ENCODE data around the gene KCNA2.

Gene KCNA2

DNA sequence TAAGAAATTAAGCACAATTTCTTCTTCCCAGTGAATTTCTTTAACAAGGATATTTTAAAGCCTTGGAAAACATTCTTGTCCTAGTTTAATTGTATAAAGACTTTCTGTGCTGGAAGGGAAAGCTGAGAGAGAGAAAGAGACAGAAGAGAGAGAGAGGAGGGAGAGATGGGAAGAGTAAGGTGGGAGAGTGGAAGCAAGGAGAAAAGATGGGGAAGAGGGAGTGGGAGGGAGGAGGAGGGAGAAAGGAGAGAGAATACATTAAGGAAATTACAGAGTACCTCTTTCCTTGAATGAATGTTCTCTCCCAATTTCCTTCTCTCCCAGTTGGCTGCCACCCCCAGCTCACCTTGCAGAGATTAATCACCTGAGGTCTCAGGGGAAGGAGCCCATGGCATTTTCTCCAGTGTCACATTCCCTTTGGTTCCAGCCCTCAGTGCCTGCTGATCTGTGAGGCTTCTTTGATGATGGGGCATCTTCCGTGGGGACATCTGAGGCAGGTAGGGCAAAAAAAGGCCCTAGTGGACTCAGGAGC, 54.8 kb downstream of the KCNA2 start:
- peaks cover 19% of the 10 kb centered on the region for H3K27me3 ChIP-seq (ENCODE audit: insufficient read depth, poor library complexity, severe bottlenecking)
- DNase-seq (ENCODE audit: low read depth in 1 of 2, low spot score in 1 of 2), result no peak

DNA sequence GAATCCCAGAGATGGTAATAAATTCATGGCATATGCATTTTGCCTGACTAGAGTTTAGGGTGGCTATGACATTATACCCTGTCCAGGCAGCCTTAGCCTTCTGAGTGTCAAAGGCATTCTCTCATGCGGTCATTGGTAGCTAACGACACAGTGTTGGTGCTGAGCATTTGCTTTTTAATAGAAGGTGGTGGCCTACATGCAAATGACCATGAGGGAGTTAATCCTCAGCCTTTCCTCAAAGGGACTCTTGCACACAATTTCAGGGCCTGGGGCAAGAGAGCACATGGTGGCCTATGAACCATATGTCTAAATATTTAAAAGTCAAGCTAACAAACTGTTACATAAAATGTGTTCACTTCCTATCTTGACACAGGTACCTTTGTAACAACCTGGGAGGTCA, 56.3 kb downstream of the KCNA2 start:
- peaks cover 9% of the 10 kb centered on the region for H3K27me3 ChIP-seq (ENCODE audit: insufficient read depth, poor library complexity, severe bottlenecking)
- H3K4me3 ChIP-seq (replicated peaks; ENCODE audit: insufficient read depth, low read length), result no peak overlapping the region
- TF ChIP-seq GABPA (IDR thresholded peaks at IDR 0.05; ENCODE audit: low read depth), result no peak
- TF ChIP-seq SPI1 (IDR thresholded peaks at IDR 0.05; ENCODE audit: borderline replicate concordance, low read depth), result no peak
- TF ChIP-seq, protein P1, sequence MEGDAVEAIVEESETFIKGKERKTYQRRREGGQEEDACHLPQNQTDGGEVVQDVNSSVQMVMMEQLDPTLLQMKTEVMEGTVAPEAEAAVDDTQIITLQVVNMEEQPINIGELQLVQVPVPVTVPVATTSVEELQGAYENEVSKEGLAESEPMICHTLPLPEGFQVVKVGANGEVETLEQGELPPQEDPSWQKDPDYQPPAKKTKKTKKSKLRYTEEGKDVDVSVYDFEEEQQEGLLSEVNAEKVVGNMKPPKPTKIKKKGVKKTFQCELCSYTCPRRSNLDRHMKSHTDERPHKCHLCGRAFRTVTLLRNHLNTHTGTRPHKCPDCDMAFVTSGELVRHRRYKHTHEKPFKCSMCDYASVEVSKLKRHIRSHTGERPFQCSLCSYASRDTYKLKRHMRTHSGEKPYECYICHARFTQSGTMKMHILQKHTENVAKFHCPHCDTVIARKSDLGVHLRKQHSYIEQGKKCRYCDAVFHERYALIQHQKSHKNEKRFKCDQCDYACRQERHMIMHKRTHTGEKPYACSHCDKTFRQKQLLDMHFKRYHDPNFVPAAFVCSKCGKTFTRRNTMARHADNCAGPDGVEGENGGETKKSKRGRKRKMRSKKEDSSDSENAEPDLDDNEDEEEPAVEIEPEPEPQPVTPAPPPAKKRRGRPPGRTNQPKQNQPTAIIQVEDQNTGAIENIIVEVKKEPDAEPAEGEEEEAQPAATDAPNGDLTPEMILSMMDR (IDR thresholded peaks at IDR 0.05; ENCODE audit: insufficient read depth, low read length), result no peak
- TF ChIP-seq POLR2AphosphoS5 (IDR thresholded peaks at IDR 0.05; ENCODE audit: low read depth), result no peak
- TF ChIP-seq, protein P2, sequence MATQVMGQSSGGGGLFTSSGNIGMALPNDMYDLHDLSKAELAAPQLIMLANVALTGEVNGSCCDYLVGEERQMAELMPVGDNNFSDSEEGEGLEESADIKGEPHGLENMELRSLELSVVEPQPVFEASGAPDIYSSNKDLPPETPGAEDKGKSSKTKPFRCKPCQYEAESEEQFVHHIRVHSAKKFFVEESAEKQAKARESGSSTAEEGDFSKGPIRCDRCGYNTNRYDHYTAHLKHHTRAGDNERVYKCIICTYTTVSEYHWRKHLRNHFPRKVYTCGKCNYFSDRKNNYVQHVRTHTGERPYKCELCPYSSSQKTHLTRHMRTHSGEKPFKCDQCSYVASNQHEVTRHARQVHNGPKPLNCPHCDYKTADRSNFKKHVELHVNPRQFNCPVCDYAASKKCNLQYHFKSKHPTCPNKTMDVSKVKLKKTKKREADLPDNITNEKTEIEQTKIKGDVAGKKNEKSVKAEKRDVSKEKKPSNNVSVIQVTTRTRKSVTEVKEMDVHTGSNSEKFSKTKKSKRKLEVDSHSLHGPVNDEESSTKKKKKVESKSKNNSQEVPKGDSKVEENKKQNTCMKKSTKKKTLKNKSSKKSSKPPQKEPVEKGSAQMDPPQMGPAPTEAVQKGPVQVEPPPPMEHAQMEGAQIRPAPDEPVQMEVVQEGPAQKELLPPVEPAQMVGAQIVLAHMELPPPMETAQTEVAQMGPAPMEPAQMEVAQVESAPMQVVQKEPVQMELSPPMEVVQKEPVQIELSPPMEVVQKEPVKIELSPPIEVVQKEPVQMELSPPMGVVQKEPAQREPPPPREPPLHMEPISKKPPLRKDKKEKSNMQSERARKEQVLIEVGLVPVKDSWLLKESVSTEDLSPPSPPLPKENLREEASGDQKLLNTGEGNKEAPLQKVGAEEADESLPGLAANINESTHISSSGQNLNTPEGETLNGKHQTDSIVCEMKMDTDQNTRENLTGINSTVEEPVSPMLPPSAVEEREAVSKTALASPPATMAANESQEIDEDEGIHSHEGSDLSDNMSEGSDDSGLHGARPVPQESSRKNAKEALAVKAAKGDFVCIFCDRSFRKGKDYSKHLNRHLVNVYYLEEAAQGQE (IDR thresholded peaks at IDR 0.05; ENCODE audit: insufficient replicate concordance, low read depth), result no peak
- DNase-seq (ENCODE audit: low read depth in 1 of 2, low spot score in 1 of 2), result no peak
- H3K27ac ChIP-seq (replicated peaks), result no peak overlapping the region

More for the DNA sequence above, 54.8 kb downstream of the KCNA2 start:
- TF ChIP-seq POLR2AphosphoS5 (IDR thresholded peaks at IDR 0.05; ENCODE audit: low read depth) (no peak), SPI1 (IDR thresholded peaks at IDR 0.05; ENCODE audit: borderline replicate concordance, low read depth) (no peak), GABPA (IDR thresholded peaks at IDR 0.05; ENCODE audit: low read depth) (no peak)
- TF ChIP-seq, protein P1 (IDR thresholded peaks at IDR 0.05; ENCODE audit: insufficient read depth, low read length), result no peak
- TF ChIP-seq, protein P2 (IDR thresholded peaks at IDR 0.05; ENCODE audit: insufficient replicate concordance, low read depth), result no peak
- H3K4me3 ChIP-seq (replicated peaks; ENCODE audit: insufficient read depth, low read length), result no peak overlapping the region
- H3K27ac ChIP-seq (replicated peaks), result no peak overlapping the region

DNA sequence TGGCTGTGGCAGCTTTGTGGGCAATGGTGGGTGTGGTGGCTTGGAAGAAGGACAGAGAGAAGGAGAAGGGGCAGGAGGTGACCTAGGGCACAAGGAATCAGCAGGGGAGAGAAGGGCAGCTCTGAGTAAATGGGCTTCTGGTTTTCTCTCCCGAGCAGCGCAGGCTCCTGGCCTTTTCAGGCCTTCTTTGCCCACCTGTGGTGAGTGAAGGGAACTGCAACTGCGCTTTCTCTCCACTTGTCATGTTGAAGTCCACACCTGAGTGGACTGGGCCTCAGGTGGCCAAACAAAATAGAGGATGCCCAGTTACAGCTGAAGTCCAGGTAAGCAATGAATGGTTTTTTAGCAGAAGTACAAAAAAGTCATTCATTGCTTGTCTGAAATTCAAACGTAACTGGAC, 57.8 kb downstream of the KCNA2 start:
- TF ChIP-seq GABPA (IDR thresholded peaks at IDR 0.05; ENCODE audit: low read depth), result no peak
- no peak for TF ChIP-seq SPI1 (IDR thresholded peaks at IDR 0.05; ENCODE audit: borderline replicate concordance, low read depth)
- TF ChIP-seq, protein P2 (IDR thresholded peaks at IDR 0.05; ENCODE audit: insufficient replicate concordance, low read depth), result no peak
- TF ChIP-seq, protein P1 (IDR thresholded peaks at IDR 0.05; ENCODE audit: insufficient read depth, low read length), result peak; percentile 21
- Histone ChIP-seq H3K27ac (replicated peaks) (no peak overlapping the region), H3K27me3 (ENCODE audit: insufficient read depth, poor library complexity, severe bottlenecking) (no peaks in the 10 kb centered on the region), H3K4me3 (replicated peaks; ENCODE audit: insufficient read depth, low read length) (no peak overlapping the region)
- DNase-seq (ENCODE audit: low read depth in 1 of 2, low spot score in 1 of 2), result peak in 1 of 2 experiments; percentile 18

Measured in HL-60 (cell line).